Endometrial microvascular endothelial cells (primary cell): ENCODE data around the gene VAPB. TPM values are rescaled to one million over a fixed set of nuclear protein-coding genes. Genes with fewer than 3 reads are reported as not detected.

Source experiments
- in situ Hi-C: cut with HindIII; loops from 2 replicates; pipeline ENCODE4 v1.10.0; 2017; ENCODE audit warnings: low sequenced_read_pairs, low pct_unique_long_range_greater_than_20kb; ENCODE audit errors: inconsistent ontology term
- total RNA-seq: library from RNA; depleted of rRNA; stranded (reverse); fragments of >200 nt; gene quantifications from one replicate; pipeline ENCODE4 v1.2.3, GENCODE V29; 2015; ENCODE audit errors: inconsistent ontology term

The VAPB gene
- total RNA-seq, 1 donor from 2014 or later, result 20.3 TPM

- in situ Hi-C loops, result no loop called here
Observed at GRCh38 chr20:58428364-58428763, 39.3 kb downstream of the VAPB start.

GRCh38 chr20:58429303-58429702 lies 40.3 kb downstream of the VAPB start:
- in situ Hi-C loops, result no loop called here

GRCh38 chr20:58431134-58431533 lies 42.1 kb downstream of the VAPB start:
- in situ Hi-C loops, result no loop called here

- in situ Hi-C loops, result no loop called here
Observed at GRCh38 chr20:58432186-58432954, 43.3 kb downstream of the VAPB start.

- in situ Hi-C loops, result no loop called here
Observed at GRCh38 chr20:58433029-58433647, 44.1 kb downstream of the VAPB start.

- in situ Hi-C loops, result no loop called here
Observed at GRCh38 chr20:58433759-58434158, 44.7 kb downstream of the VAPB start.

GRCh38 chr20:58434326-58434725 lies 45.3 kb downstream of the VAPB start:
- in situ Hi-C loops, result no loop called here

GRCh38 chr20:58435237-58435636 lies 46.2 kb downstream of the VAPB start:
- in situ Hi-C loops, result no loop called here

GRCh38 chr20:58436868-58437645 lies 48.0 kb downstream of the VAPB start:
- in situ Hi-C loops, result no loop called here

- in situ Hi-C loops, result no loop called here
Observed at GRCh38 chr20:58438970-58439808, 50.2 kb downstream of the VAPB start.

- in situ Hi-C loops, result no loop called here
Observed at GRCh38 chr20:58440021-58440767, 51.2 kb downstream of the VAPB start.

GRCh38 chr20:58441723-58442122 lies 52.7 kb downstream of the VAPB start:
- in situ Hi-C loops, result no loop called here

- in situ Hi-C loops, result no loop called here
Observed at GRCh38 chr20:58444746-58445255, 55.8 kb downstream of the VAPB start.

- in situ Hi-C loops, result no loop called here
Observed at GRCh38 chr20:58446264-58446959, 57.4 kb downstream of the VAPB start.

GRCh38 chr20:58446960-58447265 lies 57.9 kb downstream of the VAPB start:
- in situ Hi-C loops, result no loop called here

- in situ Hi-C loops, result no loop called here
Observed at GRCh38 chr20:58447511-58448391, 58.7 kb downstream of the VAPB start.

- in situ Hi-C loops, result no loop called here
Observed at GRCh38 chr20:58448958-58449357, 59.9 kb downstream of the VAPB start.
